Breast epithelium (tissue), 4 donors: ENCODE data around the gene SUGP1. TPM values are rescaled to one million over a fixed set of nuclear protein-coding genes. Genes with fewer than 3 reads are reported as not detected.

ENCODE experiments used
- DNase-seq, 2 donors: peaks; one replicate each; pipeline ENCODE4 v3.0.0-alpha.2; 2019; ENCODE audit warnings: low spot score in 2 of 2
- H3K27ac ChIP-seq, 2 donors: fragments of 200-600 bp; sonication (generic) in 1 of 2; one replicate each; pipeline ENCODE4 v1.5.1; 2016 to 2019; ENCODE audit warnings: mild to moderate bottlenecking in 1 of 2
- H3K27me3 ChIP-seq, 2 donors: fragments of 200-600 bp; sonication (generic) in 1 of 2; one replicate each; pipeline versions ENCODE4 v1.5.1 to v1.6.0; 2017 to 2019; ENCODE audit warnings: control low read depth in 1 of 2, mild to moderate bottlenecking in 1 of 2
- H3K36me3 ChIP-seq: fragments of 200-600 bp; one replicate; pipeline ENCODE4 v1.5.1; 2019
- H3K4me1 ChIP-seq, 2 donors: fragments of 200-600 bp; sonication (generic); one replicate each; pipeline ENCODE4 v1.5.1; 2016 to 2019; ENCODE audit warnings: control low read depth in 1 of 2
- H3K4me3 ChIP-seq, 3 donors: fragments of 200-600 bp; sonication (generic); 1 replicate in 2 of 3; 2 replicates in 1 of 3; pipeline ENCODE4 v1.5.1; 2016 to 2019; ENCODE audit warnings: mild to moderate bottlenecking in 3 of 3, moderate library complexity in 2 of 3
- H3K9me3 ChIP-seq, 2 donors: fragments of 200-600 bp; sonication (generic) in 1 of 2; one replicate each; pipeline ENCODE4 v1.5.1; 2016 to 2019; ENCODE audit warnings: control low read depth in 1 of 2
- POLR2A ChIP-seq: fragments of 450-650 bp; IDR thresholded peaks from one replicate; pipeline ENCODE4 v1.6.1; 2016; ENCODE audit warnings: antibody characterized with exemption, mild to moderate bottlenecking, moderate library complexity
- POLR2AphosphoS5 ChIP-seq, 3 donors: sonication (generic); formaldehyde crosslinking; IDR thresholded peaks; one replicate each; pipeline ENCODE4 v1.6.1; 2017; ENCODE audit warnings: antibody characterized with exemption in 3 of 3
- intact Hi-C: fragments of 100-400 bp; cut with DNase I; formaldehyde crosslinking; loops from one replicate; pipeline ENCODE4 v1.15.1; 2023; ENCODE audit warnings: low total_unique reads
- total RNA-seq, 3 donors: library from RNA; depleted of rRNA; stranded (reverse); fragments of >200 nt; gene quantifications; one replicate each; pipeline ENCODE4 v1.1.0, GENCODE V29; 2016
- TF ChIP-seq, protein P1 (sequence below), 3 donors: fragments of 450-650 bp; IDR thresholded peaks; one replicate each; pipeline ENCODE4 v1.5.1; 2016 to 2017; ENCODE audit warnings: antibody characterized with exemption in 3 of 3, mild to moderate bottlenecking in 3 of 3, moderate library complexity in 3 of 3

SUGP1 gene
- total RNA-seq, 3 donors from 2014 or later, result 23.8 to 31.6 (median 29.8) TPM

DNA sequence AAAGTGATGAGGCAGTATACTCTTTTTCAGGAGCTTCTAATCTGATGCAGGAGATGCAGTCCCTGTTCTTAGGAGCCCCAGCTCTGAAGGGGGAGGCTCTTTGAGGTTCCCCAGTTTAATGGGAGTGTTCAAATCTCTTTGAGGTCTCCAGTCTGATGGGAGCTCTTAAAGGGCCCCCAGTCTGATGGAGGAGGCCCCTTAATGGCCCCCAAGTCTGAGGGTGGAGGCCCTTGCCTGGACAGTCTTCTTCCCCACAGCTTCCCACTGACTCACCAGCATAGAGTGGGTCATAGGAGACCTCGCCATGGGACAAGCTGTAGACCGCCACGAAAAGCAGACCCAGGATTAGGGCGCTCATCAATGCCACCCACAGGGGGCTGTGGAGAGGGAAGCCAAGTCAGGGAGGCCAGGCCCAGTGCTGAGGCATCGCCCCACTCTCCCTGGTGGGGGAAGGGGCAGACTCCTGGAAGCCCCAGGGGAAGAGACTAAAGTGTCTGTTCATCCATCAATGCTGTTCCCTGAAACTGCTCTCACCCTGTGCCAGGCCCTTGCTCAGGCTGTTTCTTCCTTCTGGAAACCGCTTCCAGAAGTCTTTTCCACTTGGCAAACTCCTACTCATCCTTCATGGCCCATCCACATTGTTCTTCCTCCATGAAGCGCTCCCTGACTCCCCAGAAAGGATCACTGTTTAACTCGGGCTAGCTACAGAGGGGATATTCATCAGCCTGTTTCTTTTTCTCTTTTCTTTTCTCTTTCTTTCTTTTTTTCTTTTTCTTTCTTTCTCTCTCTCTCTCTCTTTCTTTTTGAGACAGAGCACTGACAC is 49.3 kb downstream of the SUGP1 start:
- TF ChIP-seq POLR2A (no peak), POLR2AphosphoS5 (IDR thresholded peaks at IDR 0.05) (no peak)
- TF ChIP-seq, protein P1, sequence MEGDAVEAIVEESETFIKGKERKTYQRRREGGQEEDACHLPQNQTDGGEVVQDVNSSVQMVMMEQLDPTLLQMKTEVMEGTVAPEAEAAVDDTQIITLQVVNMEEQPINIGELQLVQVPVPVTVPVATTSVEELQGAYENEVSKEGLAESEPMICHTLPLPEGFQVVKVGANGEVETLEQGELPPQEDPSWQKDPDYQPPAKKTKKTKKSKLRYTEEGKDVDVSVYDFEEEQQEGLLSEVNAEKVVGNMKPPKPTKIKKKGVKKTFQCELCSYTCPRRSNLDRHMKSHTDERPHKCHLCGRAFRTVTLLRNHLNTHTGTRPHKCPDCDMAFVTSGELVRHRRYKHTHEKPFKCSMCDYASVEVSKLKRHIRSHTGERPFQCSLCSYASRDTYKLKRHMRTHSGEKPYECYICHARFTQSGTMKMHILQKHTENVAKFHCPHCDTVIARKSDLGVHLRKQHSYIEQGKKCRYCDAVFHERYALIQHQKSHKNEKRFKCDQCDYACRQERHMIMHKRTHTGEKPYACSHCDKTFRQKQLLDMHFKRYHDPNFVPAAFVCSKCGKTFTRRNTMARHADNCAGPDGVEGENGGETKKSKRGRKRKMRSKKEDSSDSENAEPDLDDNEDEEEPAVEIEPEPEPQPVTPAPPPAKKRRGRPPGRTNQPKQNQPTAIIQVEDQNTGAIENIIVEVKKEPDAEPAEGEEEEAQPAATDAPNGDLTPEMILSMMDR (IDR thresholded peaks at IDR 0.05), result no peak
- Histone ChIP-seq H3K27me3 (no peaks in the 10 kb centered on the region), H3K4me3 (no peak overlapping the region), H3K4me1 (no peaks in the 10 kb centered on the region), H3K27ac (no peak overlapping the region), H3K36me3 (no peaks in the 10 kb centered on the region), H3K9me3 (no peaks in the 10 kb centered on the region)
- intact Hi-C loops, result no loop called here
- DNase-seq, result no peak

DNA sequence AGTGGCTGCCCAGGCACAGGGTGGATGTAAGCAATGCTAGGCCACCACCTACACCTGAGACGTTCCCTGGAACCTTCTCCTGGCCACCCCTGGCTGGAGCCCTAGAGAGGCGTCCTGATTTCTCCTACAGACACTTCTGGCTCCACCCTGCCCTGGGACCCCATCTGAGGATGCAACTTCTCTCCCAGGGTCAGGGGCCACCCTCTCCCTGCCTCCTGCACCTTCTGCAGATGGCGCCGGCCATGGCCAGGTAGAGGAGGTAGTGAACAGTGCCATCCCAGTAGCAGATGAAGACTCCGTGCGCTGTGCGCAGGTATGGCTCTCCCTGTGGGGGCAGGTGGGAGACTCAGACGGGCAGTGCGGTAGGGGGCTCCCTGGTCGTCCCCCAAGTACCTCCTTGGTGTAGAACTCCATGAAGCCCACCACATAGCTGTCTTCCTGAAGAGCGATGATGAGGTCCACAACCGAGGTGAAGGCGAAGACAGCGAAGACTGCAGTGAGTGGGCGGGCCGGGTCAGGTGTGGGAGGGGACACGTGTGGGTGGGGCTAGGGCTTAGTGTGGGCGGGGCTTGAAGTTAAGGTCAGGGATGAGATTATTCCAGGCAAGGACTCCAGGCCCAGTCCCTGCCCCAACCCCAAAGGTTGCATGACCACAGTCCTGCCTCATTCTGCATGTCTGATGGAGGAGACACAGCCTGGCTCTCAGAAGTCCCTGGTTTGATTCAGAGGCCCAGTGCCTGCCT is 50.2 kb downstream of the SUGP1 start:
- no peak for DNase-seq
- Histone ChIP-seq H3K9me3 (no peaks in the 10 kb centered on the region), H3K4me3 (no peak overlapping the region), H3K36me3 (no peaks in the 10 kb centered on the region), H3K4me1 (no peaks in the 10 kb centered on the region), H3K27ac (no peak overlapping the region), H3K27me3 (no peaks in the 10 kb centered on the region)
- intact Hi-C loops, result no loop called here
- TF ChIP-seq POLR2AphosphoS5 (IDR thresholded peaks at IDR 0.05) (no peak), POLR2A (no peak)
- TF ChIP-seq, protein P1 (IDR thresholded peaks at IDR 0.05), result no peak

DNA sequence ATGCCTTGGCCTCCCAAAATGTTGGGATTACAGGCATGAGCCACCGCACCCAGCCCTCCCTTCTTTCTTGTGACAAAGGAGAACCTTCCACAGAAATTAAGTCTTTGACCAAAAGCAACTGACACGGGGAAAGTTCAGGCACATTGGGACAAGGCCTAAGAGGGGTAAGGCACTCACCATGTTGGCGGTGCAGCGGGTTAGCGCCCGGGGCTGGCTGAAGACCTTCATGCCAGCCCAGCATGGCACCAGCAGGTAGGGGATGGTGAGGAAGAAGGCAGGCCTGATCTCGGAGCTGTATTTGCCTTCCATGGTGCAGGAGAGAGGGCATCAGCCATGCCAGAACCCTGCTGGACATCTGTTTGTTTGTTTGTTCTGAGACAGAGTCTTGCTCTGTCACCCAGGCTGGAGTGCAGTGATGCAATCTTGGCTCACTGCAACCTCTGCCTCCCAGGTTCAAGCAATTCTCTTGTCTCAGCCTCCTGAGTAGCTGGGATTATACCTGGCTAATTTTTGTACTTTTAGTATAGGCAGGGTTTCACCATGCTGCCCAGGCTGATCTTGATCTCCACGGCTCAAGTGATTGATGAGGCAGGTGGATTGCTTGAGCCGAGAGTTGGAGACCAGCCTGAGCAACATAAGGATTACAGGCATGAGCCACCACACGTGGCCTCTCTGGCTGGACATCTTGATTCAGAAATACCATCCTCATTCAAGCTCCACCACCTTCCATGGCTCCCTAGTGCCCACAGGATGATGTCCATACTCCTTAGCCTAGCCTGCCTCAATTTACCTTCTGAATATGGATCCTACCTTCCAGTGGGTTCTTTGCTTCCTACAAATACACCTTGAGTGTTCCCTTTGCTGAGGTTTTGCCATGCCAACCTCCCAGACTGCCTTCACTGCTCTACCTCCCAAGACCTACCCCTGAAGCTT is 51.6 kb downstream of the SUGP1 start:
- Histone ChIP-seq H3K4me3 (no peak overlapping the region), H3K36me3 (no peaks in the 10 kb centered on the region), H3K4me1 (no peaks in the 10 kb centered on the region), H3K27me3 (no peaks in the 10 kb centered on the region), H3K27ac (no peak overlapping the region), H3K9me3 (no peaks in the 10 kb centered on the region)
- TF ChIP-seq, protein P1 (IDR thresholded peaks at IDR 0.05), result no peak
- no peak for TF ChIP-seq POLR2A
- TF ChIP-seq POLR2AphosphoS5 (IDR thresholded peaks at IDR 0.05), result no peak
- DNase-seq, result no peak
- intact Hi-C loops, result no loop called here

DNA sequence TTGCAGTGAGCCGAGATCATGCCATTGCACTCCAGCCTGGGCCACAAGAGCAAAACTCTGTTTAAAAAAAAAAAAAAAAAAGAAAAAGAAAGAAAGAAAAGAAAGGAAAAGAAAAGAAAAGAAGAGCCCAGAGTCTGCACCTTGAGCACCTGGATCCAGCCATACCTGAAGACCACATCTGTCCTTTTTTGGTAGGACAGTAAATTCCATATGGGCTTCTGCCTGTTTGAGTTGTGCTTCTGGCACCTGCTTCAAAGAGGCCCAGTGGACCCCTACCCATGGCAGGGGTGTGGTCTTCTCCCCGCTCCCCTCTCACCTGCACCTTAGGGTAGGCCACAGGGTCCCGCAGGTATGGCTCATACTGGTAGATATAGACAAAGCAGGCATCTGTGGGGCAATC is 53.0 kb downstream of the SUGP1 start:
- H3K27me3 ChIP-seq, result peaks cover 0 to 10% of the 10 kb centered on the region in 2 donors
- no peak for DNase-seq
- TF ChIP-seq POLR2A (no peak), POLR2AphosphoS5 (IDR thresholded peaks at IDR 0.05) (no peak)
- TF ChIP-seq, protein P1 (IDR thresholded peaks at IDR 0.05), result no peak
- no peaks in the 10 kb centered on the region for H3K36me3 ChIP-seq
- no peaks in the 10 kb centered on the region for H3K4me1 ChIP-seq
- no peaks in the 10 kb centered on the region for H3K9me3 ChIP-seq
- no peak overlapping the region for H3K27ac ChIP-seq
- no peak overlapping the region for H3K4me3 ChIP-seq
- intact Hi-C loops, result no loop called here
